ENCODE data around the gene METTL5.

GRCh38 chr2:169865492-169865891 lies 40.8 kb upstream of the METTL5 start:
- TF ChIP-seq CTCF (IDR thresholded peaks at IDR 0.05; ENCODE audit: low read length) (no peak), EZH2 (IDR thresholded peaks at IDR 0.05; ENCODE audit: borderline replicate concordance, low read length) (no peak)

Measured in OCI-LY1 (cell line).